HFFc6 (cell line): ENCODE measurements around the gene PHF21A. TPM values are rescaled to one million over a fixed set of nuclear protein-coding genes. Genes with fewer than 3 reads are reported as not detected.

Experiments used
- DNase-seq: peaks from one replicate; pipeline ENCODE4 v3.0.0-alpha.2; 2018
- H3K27ac Mint-ChIP-seq: 2 replicates; pipeline ENCODE4 v1.8.0; 2020; ENCODE audit warnings: mild to moderate bottlenecking, mixed read lengths
- H3K27me3 Mint-ChIP-seq: 2 replicates; pipeline ENCODE4 v1.8.0; 2021; ENCODE audit warnings: mild to moderate bottlenecking, moderate library complexity, mixed read lengths; ENCODE audit not compliant: insufficient read depth
- H3K36me3 Mint-ChIP-seq: 2 replicates; pipeline ENCODE4 v1.8.0; 2021; ENCODE audit warnings: low read depth, mixed read lengths
- H3K4me1 Mint-ChIP-seq: 2 replicates; pipeline ENCODE4 v1.8.0; 2020; ENCODE audit warnings: low read depth, mixed read lengths
- H3K4me3 Mint-ChIP-seq: 2 replicates; pipeline ENCODE4 v1.8.0; 2020; ENCODE audit warnings: mild to moderate bottlenecking, moderate library complexity, mixed read lengths
- H3K9me3 Mint-ChIP-seq: 2 replicates; pipeline ENCODE4 v1.8.0; 2020; ENCODE audit warnings: mild to moderate bottlenecking, mixed read lengths
- CTCF ChIP-seq: fragments of 200-600 bp; sonication (generic); IDR thresholded peaks from 2 replicates; pipeline ENCODE4 v1.5.0; 2021; ENCODE audit warnings: antibody characterized with exemption, mild to moderate bottlenecking
- total RNA-seq, 6 experiments: library from RNA; stranded (reverse); fragmentation: NEBNext Ultra II Directional; extraction: Animal tissue kit (Norgen Biotek cat#: 25700); gene quantifications; 2 replicates in 1 of 6; 3 replicates in 5 of 6; pipeline ENCODE4 v1.2.3, GENCODE V29; 2021

The PHF21A gene
- total RNA-seq, 6 experiments from 2014 or later: 25.5 to 32.4 (median 26.2) TPM

GRCh38 chr11:46121724-46122477, 647 bp upstream of the PHF21A start:
- Mint-ChIP-seq H3K4me1 (peaks cover 46% of the 10 kb centered on the region), H3K27ac (peak overlapping the region; percentile 84), H3K4me3 (peak overlapping the region; percentile 92), H3K27me3 (peaks cover 1% of the 10 kb centered on the region; the same call in 1 of the 2 replicates), H3K36me3 (peaks cover 4% of the 10 kb centered on the region; the same call in 1 of the 2 replicates), H3K9me3 (no peaks in the 10 kb centered on the region)
- TF ChIP-seq CTCF: no peak; the same call in 1 of the 2 replicates
- DNase-seq: peak; percentile 86

DNA sequence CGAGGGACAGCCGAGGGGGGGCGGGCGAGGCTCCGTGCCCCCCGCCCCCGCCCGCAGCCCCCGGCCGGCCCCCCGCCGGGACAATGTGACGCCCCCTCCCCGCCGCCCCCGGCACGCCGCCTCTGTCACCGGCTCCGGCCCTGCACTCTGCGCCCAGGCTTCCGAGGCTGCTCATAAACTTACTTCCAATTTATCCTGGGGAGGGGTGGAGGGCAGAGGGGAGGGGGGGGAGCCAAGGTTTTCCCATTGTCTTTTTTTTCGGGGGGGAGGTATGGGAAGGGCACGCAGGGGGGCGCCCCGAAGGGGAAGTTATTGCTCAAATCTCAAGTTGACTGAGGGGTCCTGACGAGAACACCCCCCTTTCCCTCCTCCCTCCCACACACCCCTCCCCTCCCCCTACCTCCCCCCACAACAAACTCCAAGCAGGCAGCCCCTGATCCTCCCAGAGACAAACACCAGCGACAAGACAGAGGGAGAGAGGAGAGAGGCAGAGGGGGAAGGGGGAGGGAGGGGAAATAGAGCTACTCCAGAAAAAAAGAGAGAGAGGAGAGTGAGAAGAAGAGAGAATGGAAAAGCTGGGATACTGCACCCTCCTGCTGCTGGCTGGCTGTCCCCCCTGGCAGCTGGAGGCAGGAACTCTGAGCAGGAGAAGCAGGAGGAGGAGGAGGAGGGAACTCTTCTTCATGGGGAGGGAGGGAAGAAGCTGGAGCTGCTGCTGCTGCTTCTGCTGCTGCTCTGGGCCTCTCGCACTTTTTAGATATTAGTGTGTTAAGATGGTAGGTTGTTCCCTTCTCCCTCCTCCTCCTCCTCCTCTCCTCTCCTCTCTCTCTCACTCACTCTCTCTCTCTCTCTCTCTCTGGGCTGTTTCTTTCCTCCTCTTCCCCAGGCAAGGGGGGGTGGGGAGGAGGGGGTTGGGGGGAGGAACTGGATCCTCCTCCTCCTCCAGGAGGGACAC, 631 bp downstream of the PHF21A start:
- Mint-ChIP-seq H3K27ac (peak overlapping the region; percentile 84), H3K27me3 (peaks cover 1% of the 10 kb centered on the region; the same call in 1 of the 2 replicates)

GRCh38 chr11:46119352-46120216, 1.7 kb downstream of the PHF21A start:
- Mint-ChIP-seq H3K27ac (peak overlapping the region; percentile 90), H3K4me1 (peaks cover 57% of the 10 kb centered on the region), H3K9me3 (no peaks in the 10 kb centered on the region), H3K36me3 (peaks cover 4% of the 10 kb centered on the region; the same call in 1 of the 2 replicates), H3K4me3 (peak overlapping the region; percentile 91), H3K27me3 (peaks cover 1% of the 10 kb centered on the region; the same call in 1 of the 2 replicates)
- peak; percentile 70 for DNase-seq
- no peak for TF ChIP-seq CTCF

More for the DNA sequence above, 631 bp downstream of the PHF21A start:
- no peaks in the 10 kb centered on the region for H3K9me3 Mint-ChIP-seq
- H3K4me3 Mint-ChIP-seq: peak overlapping the region; percentile 92
- peaks cover 52% of the 10 kb centered on the region for H3K4me1 Mint-ChIP-seq
- peak; percentile 79 for DNase-seq
- TF ChIP-seq CTCF: no peak
- peaks cover 4% of the 10 kb centered on the region; the same call in 1 of the 2 replicates for H3K36me3 Mint-ChIP-seq

- Mint-ChIP-seq H3K9me3 (no peaks in the 10 kb centered on the region), H3K4me3 (peak overlapping the region; percentile 91), H3K36me3 (peaks cover 4% of the 10 kb centered on the region; the same call in 1 of the 2 replicates), H3K27ac (peak overlapping the region; percentile 90), H3K4me1 (peaks cover 62% of the 10 kb centered on the region), H3K27me3 (peaks cover 1% of the 10 kb centered on the region; the same call in 1 of the 2 replicates)
- peak; percentile 12 for DNase-seq
- no peak for TF ChIP-seq CTCF
Observed at GRCh38 chr11:46118702-46119351, 2.4 kb downstream of the PHF21A start.
